H9 (cell line): Measurements from ENCODE around the gene CCR7. TPM values are rescaled to one million over a fixed set of nuclear protein-coding genes. Genes with fewer than 3 reads are reported as not detected.

Experiments
- DNase-seq: peaks from one replicate; pipeline ENCODE4 v3.0.0-alpha.2; 2017
- H2AFZ ChIP-seq: one replicate; pipeline ENCODE4 v1.6.1; 2013; ENCODE audit warnings: mild to moderate bottlenecking, low read length, control low read depth, moderate library complexity
- H2AK5ac ChIP-seq: 2 replicates; pipeline ENCODE4 v1.6.1; 2013; ENCODE audit warnings: low read length, control low read depth, mixed read lengths; ENCODE audit not compliant: insufficient read length
- H2BK120ac ChIP-seq: one replicate; pipeline ENCODE4 v1.6.1; 2013; ENCODE audit warnings: low read depth, mild to moderate bottlenecking, low read length, control low read depth, inconsistent platforms; ENCODE audit not compliant: poor library complexity, severe bottlenecking
- H2BK12ac ChIP-seq: 2 replicates; pipeline ENCODE4 v1.6.1; 2013; ENCODE audit warnings: low read length, control low read depth, mixed read lengths, low read depth; ENCODE audit not compliant: insufficient read length
- H2BK15ac ChIP-seq: 2 replicates; pipeline ENCODE4 v1.6.1; 2013; ENCODE audit warnings: low read depth, low read length, control low read depth
- H2BK20ac ChIP-seq: one replicate; pipeline ENCODE4 v1.6.1; 2013; ENCODE audit warnings: low read depth, mild to moderate bottlenecking, low read length, control low read depth, inconsistent platforms; ENCODE audit not compliant: poor library complexity, severe bottlenecking
- H2BK5ac ChIP-seq: 2 replicates; pipeline ENCODE4 v1.6.1; 2013; ENCODE audit warnings: low read length, control low read depth, mixed read lengths; ENCODE audit not compliant: insufficient read length
- H3K14ac ChIP-seq: 2 replicates; pipeline ENCODE4 v1.6.1; 2013; ENCODE audit warnings: low read length, control low read depth; ENCODE audit not compliant: insufficient read depth
- H3K18ac ChIP-seq: 2 replicates; pipeline ENCODE4 v1.6.1; 2013; ENCODE audit warnings: low read depth, mild to moderate bottlenecking, mixed read lengths, low read length, control low read depth; ENCODE audit not compliant: insufficient read length
- H3K23ac ChIP-seq: 2 replicates; pipeline ENCODE4 v1.6.1; 2013; ENCODE audit warnings: low read length, control low read depth, mixed read lengths, low read depth; ENCODE audit not compliant: insufficient read length
- H3K23me2 ChIP-seq: 2 replicates; pipeline ENCODE4 v1.6.1; 2013; ENCODE audit warnings: low read depth, mild to moderate bottlenecking, mixed read lengths, low read length, control low read depth; ENCODE audit not compliant: insufficient read length, poor library complexity, severe bottlenecking
- H3K27ac ChIP-seq: 2 replicates; pipeline ENCODE4 v1.5.1; 2013; ENCODE audit warnings: low read length, control low read depth, mixed read lengths, low read depth; ENCODE audit not compliant: insufficient read length
- H3K27me3 ChIP-seq: 2 replicates; pipeline ENCODE4 v1.6.1; 2013; ENCODE audit warnings: low read length, control low read depth, inconsistent platforms; ENCODE audit not compliant: insufficient read depth
- H3K4ac ChIP-seq: 2 replicates; pipeline ENCODE4 v1.6.1; 2013; ENCODE audit warnings: low read depth, mild to moderate bottlenecking, control low read depth, inconsistent platforms, low read length, moderate library complexity
- H3K4me1 ChIP-seq: 2 replicates; pipeline ENCODE4 v1.6.1; 2013; ENCODE audit warnings: low read length, control low read depth, inconsistent platforms; ENCODE audit not compliant: insufficient read depth
- H3K4me2 ChIP-seq: 2 replicates; pipeline ENCODE4 v1.6.1; 2013; ENCODE audit warnings: low read length, control low read depth, mixed read lengths; ENCODE audit not compliant: insufficient read length, insufficient read depth
- H3K56ac ChIP-seq: 2 replicates; pipeline ENCODE4 v1.6.1; 2013; ENCODE audit warnings: low read depth, mild to moderate bottlenecking, mixed read lengths, low read length, control low read depth; ENCODE audit not compliant: insufficient read length
- H3K79me1 ChIP-seq: 2 replicates; pipeline ENCODE4 v1.6.1; 2013; ENCODE audit warnings: low read depth, mild to moderate bottlenecking, moderate library complexity, low read length, control low read depth, inconsistent platforms; ENCODE audit not compliant: insufficient read depth, poor library complexity, severe bottlenecking
- H3K79me2 ChIP-seq: 2 replicates; pipeline ENCODE4 v1.6.1; 2013; ENCODE audit warnings: low read length, control low read depth, inconsistent platforms; ENCODE audit not compliant: insufficient read depth
- H3K9ac ChIP-seq: 2 replicates; pipeline ENCODE4 v1.6.1; 2013; ENCODE audit warnings: low read length, control low read depth, mixed read lengths; ENCODE audit not compliant: insufficient read length; ENCODE audit errors: extremely low read depth
- H3K9me3 ChIP-seq: one replicate; pipeline ENCODE4 v1.6.1; 2013; ENCODE audit warnings: low read depth, low read length, inconsistent platforms; ENCODE audit not compliant: control insufficient read depth
- H3T11ph ChIP-seq: one replicate; pipeline ENCODE4 v1.6.1; 2013; ENCODE audit warnings: mild to moderate bottlenecking, low read length, control low read depth, inconsistent platforms
- H4K20me1 ChIP-seq: one replicate; pipeline ENCODE4 v1.6.1; 2013; ENCODE audit not compliant: control insufficient read depth, insufficient read length, insufficient read depth
- H4K5ac ChIP-seq: 2 replicates; pipeline ENCODE4 v1.6.1; 2013; ENCODE audit warnings: low read depth, mild to moderate bottlenecking, mixed read lengths, low read length, control low read depth; ENCODE audit not compliant: insufficient read length
- H4K8ac ChIP-seq: replicated peaks from 2 replicates; pipeline ENCODE4 v1.6.1; 2013; ENCODE audit warnings: low read length, control low read depth, mixed read lengths, low read depth; ENCODE audit not compliant: insufficient read length
- H4K91ac ChIP-seq: 2 replicates; pipeline ENCODE4 v1.6.1; 2013; ENCODE audit warnings: low read depth, mild to moderate bottlenecking, moderate library complexity, mixed read lengths, low read length, control low read depth; ENCODE audit not compliant: insufficient read length
- H3K27ac Mint-ChIP-seq, 3 experiments: 2 replicates in 2 of 3; 3 replicates in 1 of 3; pipeline ENCODE4 v1.8.0; 2020 to 2021; ENCODE audit warnings: mixed read lengths in 3 of 3, mild to moderate bottlenecking in 1 of 3, moderate library complexity in 1 of 3
- H3K27me3 Mint-ChIP-seq: 2 replicates; pipeline ENCODE4 v1.8.0; 2021; ENCODE audit warnings: low read depth, mild to moderate bottlenecking, moderate library complexity, mixed read lengths
- H3K36me3 Mint-ChIP-seq, 3 experiments: 2 replicates in 2 of 3; 3 replicates in 1 of 3; pipeline ENCODE4 v1.8.0; 2020 to 2021; ENCODE audit warnings: low read depth in 3 of 3, mixed read lengths in 3 of 3; ENCODE audit not compliant: insufficient read depth in 1 of 3
- H3K4me1 Mint-ChIP-seq, 2 experiments: 2 replicates each; pipeline ENCODE4 v1.8.0; 2020; ENCODE audit warnings: mixed read lengths in 2 of 2
- H3K4me3 Mint-ChIP-seq, 2 experiments: 2 replicates in 1 of 2; 3 replicates in 1 of 2; pipeline ENCODE4 v1.8.0; 2020 to 2021; ENCODE audit warnings: mild to moderate bottlenecking in 2 of 2, mixed read lengths in 2 of 2, moderate library complexity in 1 of 2
- H3K9me3 Mint-ChIP-seq, 2 experiments: 2 replicates in 1 of 2; 3 replicates in 1 of 2; pipeline ENCODE4 v1.8.0; 2020; ENCODE audit warnings: mild to moderate bottlenecking in 2 of 2, mixed read lengths in 2 of 2, moderate library complexity in 1 of 2
- WGBS: extraction: QIAGEN DNeasy Blood & Tissue Kit; methylation state at CpG from one replicate; pipeline ENCODE4 v1.1.7; 2013; ENCODE audit warnings: missing lambda C conversion rate, low lambda C conversion rate, mixed read lengths; ENCODE audit not compliant: insufficient read length; ENCODE audit errors: extremely low coverage; 5-methylcytosine and 5-hydroxymethylcytosine counted together
- total RNA-seq: library from RNA; stranded (reverse); gene quantifications from 2 replicates; pipeline ENCODE4 v1.2.1, GENCODE V29; 2021
- TF ChIP-seq, protein P1 (sequence below): fragments of 200-600 bp; sonication (generic); conservative IDR thresholded peaks from 3 replicates; pipeline ENCODE4 v1.8.0; 2021; ENCODE audit warnings: antibody characterized with exemption, mild to moderate bottlenecking

CCR7 gene
- total RNA-seq, 1 experiment from 2014 or later, result 0.31 TPM

DNA sequence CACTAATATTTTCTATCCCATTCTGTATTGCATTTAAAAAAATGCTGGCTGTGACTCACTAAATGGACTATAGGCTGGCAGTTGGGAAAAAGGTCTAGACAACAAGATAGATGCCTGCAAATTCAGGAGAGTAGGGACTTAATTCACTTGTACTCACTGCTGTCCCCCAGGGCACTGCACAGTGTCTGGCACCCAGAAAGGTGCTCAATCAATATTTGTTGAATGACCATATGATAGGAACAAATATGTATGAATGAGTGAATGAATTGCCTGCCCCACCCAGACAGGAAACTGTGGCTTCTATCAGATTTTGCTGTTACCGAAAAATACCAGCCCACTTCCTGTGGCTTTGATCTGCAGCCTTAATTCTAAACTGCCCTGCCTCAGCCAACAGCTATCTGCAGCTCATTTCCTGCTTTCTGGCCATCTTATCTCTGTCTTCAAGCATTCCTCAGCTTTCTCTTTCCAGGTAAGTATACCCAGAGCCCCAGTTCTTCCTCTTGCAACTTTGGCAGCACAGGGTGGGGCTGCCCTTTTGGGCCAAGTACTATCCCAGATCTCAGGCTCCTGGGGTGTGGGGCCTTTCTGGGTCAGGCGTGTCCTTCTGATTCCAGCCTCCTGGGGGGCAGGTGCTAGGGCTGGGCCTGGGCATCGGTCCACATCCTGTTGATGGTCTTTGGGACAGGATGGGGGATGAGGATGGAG lies 48.5 kb downstream of the CCR7 start:
- Mint-ChIP-seq H3K4me1 (peaks cover 16 to 22% of the 10 kb centered on the region in 2 experiments), H3K9me3 (no peaks in the 10 kb centered on the region), H3K27me3 (peaks cover 13% of the 10 kb centered on the region), H3K36me3 (no peaks in the 10 kb centered on the region; a peak in 1 of 7 replicates), H3K4me3 (no peak overlapping the region), H3K27ac (peak overlapping the region in 1 of 3 experiments; percentile 37; a peak in 1 of 7 replicates)
- Histone ChIP-seq H3K4me2 (no peak overlapping the region), H3K4ac (no peak overlapping the region), H4K91ac (no peak overlapping the region), H3K18ac (no peak overlapping the region), H3K9me3 (no peaks in the 10 kb centered on the region), H2BK15ac (no peak overlapping the region), H4K5ac (no peak overlapping the region), H3K27ac (no peak overlapping the region), H2BK20ac (no peak overlapping the region), H3K14ac (no peak overlapping the region), H3K23ac (no peak overlapping the region), H3K9ac (no peak overlapping the region), H2BK12ac (no peak overlapping the region), H4K8ac (no peak overlapping the region), H3K27me3 (no peaks in the 10 kb centered on the region), H2AFZ (no peak overlapping the region), H2BK120ac (no peak overlapping the region), H3K79me2 (no peaks in the 10 kb centered on the region), H2BK5ac (no peak overlapping the region), H2AK5ac (no peak overlapping the region), H3K23me2 (no peaks in the 10 kb centered on the region), H3K79me1 (no peaks in the 10 kb centered on the region), H3K4me1 (peaks cover 4% of the 10 kb centered on the region; the same call in 1 of the 2 replicates), H4K20me1 (no peaks in the 10 kb centered on the region), H3T11ph (no peak overlapping the region), H3K56ac (no peak overlapping the region)
- DNase-seq, result no peak
- TF ChIP-seq, protein P1, sequence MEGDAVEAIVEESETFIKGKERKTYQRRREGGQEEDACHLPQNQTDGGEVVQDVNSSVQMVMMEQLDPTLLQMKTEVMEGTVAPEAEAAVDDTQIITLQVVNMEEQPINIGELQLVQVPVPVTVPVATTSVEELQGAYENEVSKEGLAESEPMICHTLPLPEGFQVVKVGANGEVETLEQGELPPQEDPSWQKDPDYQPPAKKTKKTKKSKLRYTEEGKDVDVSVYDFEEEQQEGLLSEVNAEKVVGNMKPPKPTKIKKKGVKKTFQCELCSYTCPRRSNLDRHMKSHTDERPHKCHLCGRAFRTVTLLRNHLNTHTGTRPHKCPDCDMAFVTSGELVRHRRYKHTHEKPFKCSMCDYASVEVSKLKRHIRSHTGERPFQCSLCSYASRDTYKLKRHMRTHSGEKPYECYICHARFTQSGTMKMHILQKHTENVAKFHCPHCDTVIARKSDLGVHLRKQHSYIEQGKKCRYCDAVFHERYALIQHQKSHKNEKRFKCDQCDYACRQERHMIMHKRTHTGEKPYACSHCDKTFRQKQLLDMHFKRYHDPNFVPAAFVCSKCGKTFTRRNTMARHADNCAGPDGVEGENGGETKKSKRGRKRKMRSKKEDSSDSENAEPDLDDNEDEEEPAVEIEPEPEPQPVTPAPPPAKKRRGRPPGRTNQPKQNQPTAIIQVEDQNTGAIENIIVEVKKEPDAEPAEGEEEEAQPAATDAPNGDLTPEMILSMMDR, result no peak
- no CpG with 5 or more reads among the region's 3 CpGs for WGBS
